Measurements from ENCODE around the gene TRIB2.

TRIB2 gene

DNA sequence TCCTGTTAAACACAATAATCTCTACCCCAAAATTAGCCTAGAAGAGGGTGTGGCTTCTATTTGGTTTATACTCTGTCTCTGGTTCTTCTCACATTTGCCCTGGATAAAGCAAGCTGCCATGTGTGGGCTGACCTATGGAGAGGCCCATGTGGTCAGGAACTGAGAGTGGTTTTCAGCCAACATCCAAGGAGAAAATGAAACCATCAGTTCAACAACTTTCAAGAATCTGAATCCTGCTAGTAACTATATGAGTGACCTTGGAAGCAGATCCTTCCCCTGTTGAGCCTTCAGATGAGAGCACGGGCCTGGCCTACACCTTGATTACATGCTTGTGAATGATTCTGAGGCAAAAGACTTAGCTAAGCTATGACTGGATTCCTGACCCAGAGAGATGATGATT, 11.5 kb upstream of the TRIB2 start:
- Histone ChIP-seq H2AFZ (ENCODE audit: low read depth) (no peak overlapping the region), H3K27me3 (ENCODE audit: insufficient read depth, low read depth) (no peaks in the 10 kb centered on the region), H3K79me2 (ENCODE audit: insufficient read depth, low read depth) (no peaks in the 10 kb centered on the region), H3K9ac (no peak overlapping the region), H3K36me3 (ENCODE audit: insufficient read depth) (no peaks in the 10 kb centered on the region), H3K4me2 (no peak overlapping the region), H3K4me1 (ENCODE audit: low read depth, poor library complexity, severe bottlenecking) (no peaks in the 10 kb centered on the region), H3K27ac (no peak overlapping the region), H3K4me3 (IDR thresholded peaks at IDR 0.05; ENCODE audit: insufficient read depth, low read depth, low read length) (no peak overlapping the region), H4K20me1 (ENCODE audit: insufficient read depth) (no peaks in the 10 kb centered on the region)
- no peak for TF ChIP-seq CTCF (conservative IDR thresholded peaks at IDR 0.05; ENCODE audit: low read depth, low read length)

GRCh38 chr2:12705742-12706141, 11.0 kb upstream of the TRIB2 start:
- no peak overlapping the region for H3K4me2 ChIP-seq
- H2AFZ ChIP-seq (ENCODE audit: low read depth) = no peak overlapping the region
- H3K4me1 ChIP-seq (ENCODE audit: low read depth, poor library complexity, severe bottlenecking) = no peaks in the 10 kb centered on the region
- no peak overlapping the region for H3K27ac ChIP-seq
- H3K27me3 ChIP-seq (ENCODE audit: insufficient read depth, low read depth) = no peaks in the 10 kb centered on the region
- H3K4me3 ChIP-seq (IDR thresholded peaks at IDR 0.05; ENCODE audit: insufficient read depth, low read depth, low read length) = no peak overlapping the region
- no peaks in the 10 kb centered on the region for H3K79me2 ChIP-seq (ENCODE audit: insufficient read depth, low read depth)
- no peak for TF ChIP-seq CTCF (conservative IDR thresholded peaks at IDR 0.05; ENCODE audit: low read depth, low read length)
- H4K20me1 ChIP-seq (ENCODE audit: insufficient read depth) = no peaks in the 10 kb centered on the region
- no peak overlapping the region for H3K9ac ChIP-seq
- no peaks in the 10 kb centered on the region for H3K36me3 ChIP-seq (ENCODE audit: insufficient read depth)

DNA sequence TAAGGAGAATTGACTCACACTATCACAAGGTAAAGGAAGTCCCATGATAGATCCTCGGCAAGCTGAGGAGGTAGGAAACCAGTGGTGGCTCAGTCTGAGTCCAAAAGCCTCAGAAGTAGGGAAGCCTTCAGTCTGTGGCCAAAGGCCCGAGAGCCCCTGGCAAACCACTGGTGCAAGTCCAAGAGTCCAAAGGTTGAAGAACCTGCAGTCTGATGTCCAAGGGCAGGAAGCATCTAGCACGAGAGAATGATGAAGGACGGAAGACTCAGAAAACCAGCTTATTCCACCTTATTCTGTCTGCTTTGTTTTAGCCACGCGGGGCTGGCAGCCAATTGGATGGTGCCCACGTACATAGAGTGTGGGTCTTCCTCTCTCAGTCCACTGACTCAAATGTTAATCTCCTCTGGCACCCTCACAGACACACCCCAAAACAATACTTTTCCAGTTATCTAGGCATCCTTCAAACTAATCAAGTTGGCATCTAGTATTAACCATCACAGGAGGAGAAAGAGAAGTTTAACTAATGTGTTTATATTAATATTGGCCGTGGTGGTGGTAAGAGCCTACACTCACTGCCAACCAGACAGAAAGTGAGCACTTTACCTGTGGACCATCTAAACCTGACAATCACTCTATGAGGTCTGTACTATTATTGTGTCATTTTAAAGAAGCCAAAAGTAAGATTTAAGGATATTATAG, 8.1 kb upstream of the TRIB2 start:
- H3K4me1 ChIP-seq (ENCODE audit: low read depth, poor library complexity, severe bottlenecking) = no peaks in the 10 kb centered on the region
- H3K4me3 ChIP-seq (IDR thresholded peaks at IDR 0.05; ENCODE audit: insufficient read depth, low read depth, low read length) = no peak overlapping the region
- H3K9ac ChIP-seq = no peak overlapping the region
- no peaks in the 10 kb centered on the region for H3K27me3 ChIP-seq (ENCODE audit: insufficient read depth, low read depth)
- no peaks in the 10 kb centered on the region for H3K79me2 ChIP-seq (ENCODE audit: insufficient read depth, low read depth)
- H2AFZ ChIP-seq (ENCODE audit: low read depth) = no peak overlapping the region
- H4K20me1 ChIP-seq (ENCODE audit: insufficient read depth) = no peaks in the 10 kb centered on the region
- no peak overlapping the region for H3K27ac ChIP-seq
- H3K4me2 ChIP-seq = no peak overlapping the region
- no peaks in the 10 kb centered on the region for H3K36me3 ChIP-seq (ENCODE audit: insufficient read depth)
- no peak for TF ChIP-seq CTCF (conservative IDR thresholded peaks at IDR 0.05; ENCODE audit: low read depth, low read length)

GRCh38 chr2:12709207-12709522, 7.6 kb upstream of the TRIB2 start:
- no peaks in the 10 kb centered on the region for H4K20me1 ChIP-seq (ENCODE audit: insufficient read depth)
- H3K27me3 ChIP-seq (ENCODE audit: insufficient read depth, low read depth) = no peaks in the 10 kb centered on the region
- no peak overlapping the region for H3K27ac ChIP-seq
- H3K4me3 ChIP-seq (IDR thresholded peaks at IDR 0.05; ENCODE audit: insufficient read depth, low read depth, low read length) = no peak overlapping the region
- no peaks in the 10 kb centered on the region for H3K36me3 ChIP-seq (ENCODE audit: insufficient read depth)
- no peak for TF ChIP-seq CTCF (conservative IDR thresholded peaks at IDR 0.05; ENCODE audit: low read depth, low read length)
- H2AFZ ChIP-seq (ENCODE audit: low read depth) = no peak overlapping the region
- no peak overlapping the region for H3K9ac ChIP-seq
- no peaks in the 10 kb centered on the region for H3K79me2 ChIP-seq (ENCODE audit: insufficient read depth, low read depth)
- no peaks in the 10 kb centered on the region for H3K4me1 ChIP-seq (ENCODE audit: low read depth, poor library complexity, severe bottlenecking)
- H3K4me2 ChIP-seq = no peak overlapping the region
